HT-29 (cell line): ENCODE measurements around the gene SERTAD3. TPM values are rescaled to one million over a fixed set of nuclear protein-coding genes. Genes with fewer than 3 reads are reported as not detected.
"Not testable (repeated sequence)": the region's sequence is repeated elsewhere in the genome, so short reads cannot be mapped to it uniquely, and the experiment has no call there.

ENCODE experiments used
- DNase-seq: peaks from one replicate; pipeline ENCODE4 v3.0.0-alpha.2; 2015; ENCODE audit warnings: low spot score
- total RNA-seq: library from RNA; depleted of rRNA; stranded (reverse); fragments of >200 nt; shearing (Covaris generic); gene quantifications from 2 replicates; pipeline ENCODE4 v1.2.3, GENCODE V29; 2014; rRNA removed

The SERTAD3 gene, protein sequence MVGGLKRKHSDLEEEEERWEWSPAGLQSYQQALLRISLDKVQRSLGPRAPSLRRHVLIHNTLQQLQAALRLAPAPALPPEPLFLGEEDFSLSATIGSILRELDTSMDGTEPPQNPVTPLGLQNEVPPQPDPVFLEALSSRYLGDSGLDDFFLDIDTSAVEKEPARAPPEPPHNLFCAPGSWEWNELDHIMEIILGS
- 23.4 and 30.6 TPM in 2 replicates for total RNA-seq

DNA sequence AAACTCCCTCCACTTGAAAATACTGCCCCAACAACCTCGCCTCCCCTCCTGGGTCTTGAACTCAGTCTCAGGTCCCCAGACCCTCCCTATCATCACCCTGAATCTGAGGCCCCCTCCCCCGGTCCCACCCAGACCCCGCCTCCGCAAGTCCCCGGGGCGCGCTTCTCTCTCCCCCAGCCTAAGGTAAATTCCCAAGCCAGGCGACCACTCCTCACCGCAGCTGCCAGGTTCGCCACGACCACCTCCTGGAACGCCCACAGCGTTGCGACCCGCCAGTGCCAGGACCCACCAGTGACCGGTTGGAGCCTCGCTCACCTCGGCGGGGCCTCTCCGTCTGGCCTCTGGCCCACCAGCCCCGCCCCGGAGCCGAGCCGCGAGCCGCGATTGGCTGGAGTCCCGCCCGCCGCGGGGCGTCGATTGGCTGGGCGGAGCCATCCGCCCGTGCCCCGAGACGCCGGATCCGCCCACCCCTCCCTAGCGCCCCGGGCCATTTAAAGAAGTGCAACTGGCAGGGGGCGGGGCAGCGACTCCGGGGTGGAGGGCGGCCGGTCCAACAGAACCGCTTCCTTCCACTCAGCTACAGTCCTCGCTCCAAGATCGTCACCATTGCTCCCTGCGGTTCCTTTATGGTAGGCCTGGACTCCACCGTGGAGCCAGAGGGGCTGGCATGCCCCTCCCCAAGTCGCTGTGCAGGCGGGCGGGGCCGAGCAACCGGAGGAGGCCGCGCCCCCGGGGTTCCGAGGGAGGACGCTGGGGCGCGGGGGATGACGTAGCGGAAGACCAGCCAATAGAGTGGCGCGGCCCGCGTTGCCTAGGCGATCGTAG lies at the start of gene SERTAD3:
Gene SERTAD3, minus strand, starts transcription at position 336 of the 825 bp plus-strand sequence. CDS start 2,255 bp downstream, outside the sequence.
- DNase-seq: peak; percentile 99

DNA sequence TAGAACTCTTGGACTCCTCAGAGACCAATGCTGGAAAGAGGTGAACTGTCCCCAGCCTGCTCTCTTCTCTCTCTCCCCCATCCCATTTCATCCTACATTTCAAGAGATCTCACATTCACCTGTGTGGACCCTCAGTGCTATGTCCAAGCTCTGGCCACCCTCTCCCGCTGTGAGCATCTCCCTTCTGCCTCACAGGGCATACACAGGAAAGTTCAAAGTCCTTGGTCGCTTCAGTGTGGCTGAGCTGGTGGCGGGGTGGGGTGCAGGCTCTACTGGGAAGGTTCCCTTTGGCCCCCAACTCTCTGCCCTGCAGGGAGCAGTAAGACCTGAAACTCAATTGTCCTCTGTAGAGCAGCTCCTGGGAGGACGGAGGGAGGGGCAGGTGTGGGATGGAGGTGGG lies 49.6 kb upstream of the SERTAD3 start:
- DNase-seq: no peak

DNA sequence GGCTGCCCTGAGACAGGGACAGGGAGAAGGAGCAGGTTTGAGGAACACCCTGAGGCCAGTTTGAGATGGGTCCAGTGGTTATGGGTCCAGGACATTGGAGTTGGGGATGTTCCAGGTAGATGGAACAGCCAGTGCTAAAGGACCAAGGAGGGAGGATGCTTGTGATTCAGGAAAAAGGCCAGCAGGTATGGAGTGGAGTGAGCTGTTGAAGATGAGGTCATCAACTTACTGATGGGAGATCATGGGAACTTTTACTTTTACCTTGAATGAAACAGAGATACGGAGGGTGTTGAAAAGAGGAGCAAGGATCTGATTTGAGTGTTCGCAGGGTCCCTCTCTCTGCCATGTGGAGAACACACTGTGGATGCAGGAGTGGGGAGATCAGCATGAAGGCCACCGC lies 48.1 kb upstream of the SERTAD3 start:
- DNase-seq: no peak

DNA sequence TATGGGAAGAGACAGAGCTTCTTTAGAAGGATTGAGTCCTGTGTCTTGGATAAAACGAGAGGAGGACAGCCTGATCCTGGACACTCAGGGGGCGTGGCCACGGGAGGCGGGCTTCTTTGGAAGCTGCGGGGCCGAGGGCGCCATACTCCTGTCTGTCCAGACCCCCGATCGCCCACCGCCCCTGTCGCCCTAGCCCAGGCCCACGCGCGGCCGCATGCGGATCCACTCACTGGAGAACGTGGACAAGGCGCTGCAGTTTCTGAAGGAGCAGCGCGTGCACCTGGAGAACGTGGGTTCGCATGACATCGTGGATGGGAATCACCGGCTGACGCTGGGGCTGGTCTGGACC lies 45.7 kb upstream of the SERTAD3 start:
- DNase-seq: no peak

DNA sequence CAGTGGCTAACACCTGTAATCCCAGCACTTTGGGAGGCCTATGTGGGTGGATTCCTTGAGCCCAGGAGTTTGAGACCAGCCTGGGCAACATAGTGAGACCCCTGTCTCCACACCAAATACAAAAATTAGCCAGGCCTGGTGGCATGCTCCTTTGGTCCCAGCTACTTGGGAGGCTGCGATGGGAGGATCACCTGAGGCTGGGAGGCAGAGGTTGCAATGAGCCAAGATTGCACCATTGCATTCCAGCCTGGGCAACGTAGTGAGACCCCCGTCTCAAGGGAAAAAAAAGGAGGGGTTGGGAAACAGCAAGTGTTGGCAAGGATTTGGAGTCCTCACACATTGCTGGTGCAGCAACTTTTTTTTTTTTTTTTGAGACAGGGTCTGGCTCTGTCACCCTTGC lies 41.9 kb upstream of the SERTAD3 start:
- DNase-seq: no peak

DNA sequence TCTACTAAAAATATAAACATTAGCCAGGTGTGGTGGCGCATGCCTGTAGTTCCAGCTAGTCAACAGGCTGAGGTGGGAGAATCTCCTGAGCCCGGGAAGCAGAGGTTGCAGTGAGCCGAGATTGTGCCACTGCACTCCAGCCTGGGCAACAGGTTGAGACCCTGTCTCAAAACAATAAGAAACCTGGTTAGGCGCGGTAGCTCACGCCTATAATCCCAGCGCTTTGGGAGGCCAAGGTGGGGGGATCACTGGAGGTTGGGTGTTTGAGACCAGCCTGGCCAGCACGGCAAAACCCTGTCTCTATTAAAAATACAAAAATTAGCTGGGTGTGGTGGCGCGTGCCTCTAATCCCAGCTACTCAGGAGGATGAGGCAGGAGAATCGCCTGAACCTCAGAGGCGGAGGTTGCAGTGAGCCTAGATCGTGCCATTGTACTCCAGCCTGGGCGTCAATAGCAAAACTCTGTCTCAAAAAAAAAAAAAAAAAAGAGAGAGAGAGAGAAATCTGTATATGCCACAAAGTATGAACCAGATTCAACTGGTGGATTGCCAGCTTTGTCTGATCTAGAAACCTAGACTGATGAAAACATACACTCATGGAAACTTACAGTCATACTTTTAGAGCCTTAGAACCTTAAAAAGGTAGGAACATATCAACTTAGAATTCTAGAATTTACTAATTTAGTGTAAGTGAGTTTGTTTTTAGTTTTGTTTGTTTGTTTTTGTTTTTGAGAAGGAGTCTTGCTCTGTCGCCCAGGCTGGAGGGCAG lies 31.9 kb upstream of the SERTAD3 start:
- DNase-seq: not testable (repeated sequence)

DNA sequence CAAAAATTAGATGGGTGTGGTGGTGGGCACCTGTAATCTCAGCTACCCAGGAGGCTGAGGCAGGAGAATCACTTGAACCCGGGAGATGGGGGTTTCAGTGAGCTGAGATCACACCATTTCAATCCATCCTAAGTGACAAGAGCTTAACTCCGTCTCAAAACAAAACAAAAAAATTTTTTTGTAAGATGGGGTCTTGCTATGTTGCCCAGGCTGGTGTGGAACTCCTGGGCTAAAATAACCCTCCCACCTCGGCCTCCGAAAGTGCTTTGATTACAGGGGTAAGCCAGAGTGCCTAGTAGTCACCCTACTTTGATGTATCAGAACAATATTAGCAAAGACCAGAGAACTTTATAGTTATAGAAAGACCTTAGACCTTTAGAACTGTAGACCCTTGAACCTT lies 30.6 kb upstream of the SERTAD3 start:
- DNase-seq: no peak

DNA sequence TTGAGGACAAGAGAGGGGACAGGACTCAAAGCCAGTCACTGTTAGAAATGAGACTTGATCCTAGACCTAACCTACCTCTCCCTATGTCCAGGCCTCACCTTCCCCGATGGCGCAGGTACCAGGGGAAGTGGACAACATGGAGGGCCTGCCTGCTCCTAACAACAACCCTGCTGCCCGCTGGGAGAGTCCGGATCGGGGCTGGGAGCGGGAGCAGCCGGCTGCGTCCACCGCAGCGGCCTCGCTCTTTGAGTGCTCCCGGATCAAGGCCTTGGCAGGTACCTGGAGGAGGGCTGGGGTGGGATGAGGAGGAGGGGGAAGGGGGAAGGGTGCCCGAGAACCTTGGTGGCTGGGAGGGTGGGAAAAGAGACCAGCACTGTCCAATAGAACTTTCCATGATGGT lies 28.4 kb upstream of the SERTAD3 start:
- no peak for DNase-seq

DNA sequence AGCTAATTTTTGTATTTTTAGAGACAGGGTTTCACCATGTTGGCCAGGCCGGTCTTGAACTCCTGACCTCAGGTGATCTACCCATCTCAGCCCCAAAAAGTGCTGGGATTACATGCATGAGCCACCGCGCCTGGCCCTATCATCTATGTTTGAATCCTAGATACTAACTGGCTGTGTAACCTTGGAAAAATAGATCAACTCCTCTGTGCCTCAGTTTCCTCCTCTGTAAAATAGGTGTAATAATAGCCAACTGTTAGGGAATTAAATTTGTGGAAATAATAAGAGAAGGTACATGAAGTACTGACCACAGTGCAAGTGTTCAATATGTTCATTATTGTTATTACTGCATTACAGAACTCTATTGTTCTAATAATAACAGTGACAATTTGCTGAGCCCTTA lies 27.0 kb upstream of the SERTAD3 start:
- no peak for DNase-seq

DNA sequence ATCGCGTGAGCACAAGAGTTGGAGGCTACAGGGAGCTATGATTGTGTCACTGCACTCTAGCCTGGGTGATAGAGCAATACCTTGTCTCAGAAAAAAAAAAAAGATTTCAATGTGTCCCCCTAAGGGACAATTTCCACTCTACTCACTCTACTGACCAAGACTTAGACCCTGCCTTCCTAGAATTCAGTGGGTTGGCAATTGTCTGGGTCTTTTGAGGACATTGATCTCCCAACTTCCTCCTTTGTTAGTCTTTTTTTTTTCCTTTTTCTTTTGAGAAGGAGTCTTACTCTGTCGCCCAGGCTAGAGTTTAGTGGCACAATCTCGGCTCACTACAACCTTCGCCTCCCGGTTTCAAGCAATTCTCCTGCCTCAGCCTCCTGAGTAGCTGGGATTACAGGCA lies 24.9 kb upstream of the SERTAD3 start:
- DNase-seq: no peak

DNA sequence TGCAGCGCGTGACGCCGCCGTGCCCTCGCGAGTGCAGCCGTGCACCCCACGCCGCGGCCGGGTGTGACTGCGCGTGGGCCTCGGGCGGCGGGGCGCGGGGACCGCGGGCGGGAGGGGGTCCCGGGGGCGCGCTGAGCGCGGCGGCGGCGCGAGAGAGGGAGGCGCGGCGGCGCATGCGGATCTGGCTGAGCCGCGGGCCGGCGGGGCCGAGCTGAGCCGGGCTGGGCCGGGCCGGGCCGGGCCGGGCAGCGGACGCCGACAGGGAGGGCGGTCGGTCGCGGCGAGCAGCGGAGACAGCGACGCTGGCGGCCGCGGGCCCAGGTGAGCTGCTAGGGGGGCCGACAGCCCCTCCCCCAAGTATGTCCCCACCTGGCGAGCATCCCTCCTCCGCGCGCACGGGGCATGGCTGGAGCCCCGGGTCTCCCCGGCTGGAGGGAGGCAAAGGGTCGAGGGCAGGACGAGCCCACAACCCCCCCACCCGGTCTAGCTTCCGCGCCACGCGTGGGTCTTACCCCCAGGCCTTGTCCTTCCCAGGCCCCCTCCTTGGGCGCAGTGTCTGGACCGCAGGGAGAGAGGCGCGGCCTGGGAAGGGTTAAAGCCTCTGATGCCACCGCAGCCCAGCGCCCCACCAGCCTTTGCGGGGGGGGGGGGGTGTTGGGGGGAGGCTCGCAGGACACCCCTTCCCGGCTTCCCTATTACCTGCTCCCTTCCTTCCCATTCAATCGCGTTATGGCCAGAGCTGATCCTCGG lies 23.0 kb upstream of the SERTAD3 start, which contains the start of gene SPTBN4:
Gene SPTBN4, plus strand, starts transcription at position 17 of the 750 bp plus-strand sequence. CDS start 5,621 bp downstream, outside the sequence.
- DNase-seq: no peak

DNA sequence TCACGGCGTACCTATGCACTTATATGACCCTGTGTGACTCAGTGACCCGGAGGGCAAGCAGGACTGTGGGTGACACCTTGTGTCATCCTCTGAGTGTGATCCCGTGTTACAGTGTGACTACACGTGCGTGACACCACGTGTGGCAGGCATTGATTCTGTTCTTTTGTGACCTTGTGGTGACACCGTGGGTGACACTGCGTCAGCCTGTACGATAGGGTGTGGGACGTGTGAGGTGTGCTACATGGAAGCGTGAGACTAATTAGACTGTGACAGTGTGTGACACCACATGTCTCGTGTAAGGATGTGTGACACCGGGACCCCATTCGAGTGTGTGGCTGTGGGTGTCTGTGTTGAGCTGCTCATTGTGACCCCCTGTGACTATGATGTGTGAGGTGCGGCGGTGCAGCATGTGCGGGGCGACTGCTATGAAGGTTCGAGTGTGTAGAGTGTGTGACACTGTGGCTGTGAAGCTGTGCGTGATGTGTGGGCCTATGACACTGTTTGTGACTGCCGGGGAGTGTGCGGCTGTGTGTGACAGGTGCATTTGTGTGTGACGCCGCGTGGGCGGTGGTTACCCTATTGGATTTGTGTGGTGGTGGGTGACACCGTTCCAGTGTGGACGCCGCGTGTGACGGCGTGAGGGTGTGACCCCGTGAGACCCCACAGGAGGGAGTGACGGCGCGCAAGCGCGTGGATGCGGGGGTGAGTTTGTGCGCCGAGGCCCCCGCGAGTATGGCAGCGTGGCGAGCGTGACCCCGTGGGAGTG lies 22.3 kb upstream of the SERTAD3 start:
- no peak for DNase-seq

DNA sequence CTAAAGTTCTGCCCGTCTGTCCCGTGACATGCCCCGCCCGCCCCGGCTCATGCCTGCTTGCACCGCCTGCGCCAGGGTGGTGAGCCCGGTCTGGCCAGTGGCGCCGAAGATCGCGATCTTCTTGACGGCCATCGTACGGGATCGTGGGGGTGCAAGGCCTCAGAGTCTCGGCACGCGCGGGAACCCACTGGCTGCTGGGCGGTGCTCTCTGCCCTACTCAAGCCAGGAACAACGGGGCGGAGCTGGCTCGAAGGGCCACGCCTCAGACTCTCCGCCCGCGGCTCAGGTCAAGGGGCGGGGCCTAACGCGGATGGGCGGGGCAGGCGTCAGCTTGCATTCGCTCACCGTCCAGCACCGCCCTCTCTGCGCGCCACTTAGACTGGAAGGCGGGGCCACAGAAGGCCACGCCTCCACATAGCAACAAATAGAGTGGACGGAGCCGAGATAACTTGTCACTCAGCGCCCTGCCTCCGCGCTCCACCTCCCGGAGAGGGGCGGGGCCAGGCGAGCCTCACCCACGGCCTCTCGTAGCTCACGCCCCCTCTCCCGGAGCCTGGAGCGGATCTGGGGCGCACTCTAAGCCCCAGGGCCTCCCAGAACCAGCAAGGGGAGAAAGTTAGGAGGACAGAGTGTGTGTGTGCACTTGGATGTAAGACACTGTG lies 21.6 kb upstream of the SERTAD3 start, which contains the start of gene BLVRB:
Gene BLVRB, minus strand, starts transcription at position 189 of the 662 bp plus-strand sequence. Its CDS starts 57 bp downstream, at position 132.
- DNase-seq: peak; percentile 100

DNA sequence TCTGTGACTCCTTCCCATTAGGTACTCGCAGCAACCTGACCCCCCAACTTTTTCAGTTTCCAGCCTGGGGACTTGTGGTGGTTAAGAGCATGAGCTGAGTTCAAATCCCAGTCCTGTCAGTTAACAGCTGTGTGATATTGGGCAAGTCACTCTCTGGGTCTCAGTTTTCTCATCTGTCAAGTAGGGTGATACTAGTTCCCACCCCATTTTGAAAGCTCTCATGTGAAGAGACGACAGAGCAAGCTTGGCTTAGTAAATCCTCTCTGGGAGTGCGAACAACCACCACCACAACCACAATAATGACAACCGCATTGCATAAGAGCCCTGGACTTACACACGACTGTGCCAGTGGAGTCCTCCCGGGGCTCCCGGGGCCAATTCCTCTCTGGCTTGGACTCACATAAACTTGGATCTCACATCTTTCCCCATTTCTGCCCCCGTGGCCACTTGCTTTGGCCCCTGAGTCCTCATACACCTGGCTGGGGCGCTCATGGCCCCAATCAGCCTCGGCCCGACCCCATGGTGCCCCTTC lies 21.0 kb upstream of the SERTAD3 start:
- peak; percentile 72 for DNase-seq

DNA sequence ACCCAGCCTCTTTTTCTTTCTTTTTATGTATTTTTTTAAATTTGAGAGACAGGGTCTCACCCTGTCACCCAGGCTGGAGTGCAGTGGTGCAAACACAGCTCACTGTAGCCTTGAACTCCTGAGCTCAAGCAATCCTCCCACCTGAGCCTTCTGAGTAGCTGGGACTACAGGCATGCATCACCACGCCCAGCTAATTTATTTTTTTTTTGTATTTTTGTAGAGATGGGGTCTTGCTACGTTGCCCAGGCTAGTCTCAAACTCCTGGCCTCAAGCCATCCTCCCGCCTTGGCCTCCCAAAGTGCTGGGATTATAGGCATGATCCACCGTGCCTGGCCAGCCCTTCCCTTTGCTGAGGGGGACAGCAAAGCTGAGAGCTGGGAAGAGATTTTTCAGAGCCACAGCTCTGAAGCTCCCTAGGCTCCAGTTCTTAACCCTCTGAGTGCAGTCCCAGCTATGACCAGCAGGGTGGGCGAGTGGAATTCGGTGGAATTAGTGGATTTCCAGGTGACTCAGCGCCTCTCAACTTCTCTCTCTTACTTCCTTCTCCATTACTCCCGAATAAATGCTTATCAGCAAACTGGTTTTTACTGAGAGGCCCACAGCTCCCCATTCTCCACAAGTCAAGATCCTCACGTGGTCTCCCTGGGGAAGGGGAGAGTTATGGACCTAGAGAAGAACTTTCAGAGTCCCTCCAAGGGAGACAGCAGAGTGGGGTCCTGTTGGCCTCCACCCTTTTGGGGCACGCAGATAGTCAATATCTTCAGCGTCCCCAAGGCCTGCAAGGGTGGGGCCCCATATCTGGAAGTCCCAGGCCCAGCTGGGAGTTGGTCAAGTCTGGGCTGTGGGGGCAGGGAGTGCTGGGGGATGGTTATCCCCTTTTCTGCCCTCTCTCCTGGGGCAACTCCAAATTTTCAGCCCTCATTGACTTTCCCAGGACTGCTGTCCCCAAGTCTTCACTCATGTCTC lies 20.2 kb upstream of the SERTAD3 start:
- peak; percentile 99 for DNase-seq

DNA sequence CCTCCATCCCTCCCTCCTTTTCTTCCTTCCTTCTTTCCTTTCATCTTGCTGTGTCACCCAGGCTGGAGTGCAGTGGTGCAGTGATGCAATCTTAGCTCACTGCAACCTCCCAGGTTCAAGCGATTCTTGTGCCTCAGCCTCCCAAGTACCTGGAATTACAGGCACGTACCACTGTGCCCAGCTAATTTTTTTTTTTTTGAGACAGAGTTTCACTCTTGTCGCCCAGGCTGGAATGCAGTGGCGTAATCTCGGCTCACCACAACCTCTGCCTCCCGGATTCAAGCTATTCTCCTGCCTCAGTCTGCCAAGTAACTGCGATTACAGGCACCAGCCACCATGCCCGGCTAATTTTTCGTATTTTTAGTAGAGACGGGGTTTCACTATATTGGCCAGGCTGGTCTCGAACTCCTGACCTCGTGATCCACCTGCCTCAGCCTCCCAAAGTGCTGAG lies 19.5 kb upstream of the SERTAD3 start:
- DNase-seq: not testable (repeated sequence)

DNA sequence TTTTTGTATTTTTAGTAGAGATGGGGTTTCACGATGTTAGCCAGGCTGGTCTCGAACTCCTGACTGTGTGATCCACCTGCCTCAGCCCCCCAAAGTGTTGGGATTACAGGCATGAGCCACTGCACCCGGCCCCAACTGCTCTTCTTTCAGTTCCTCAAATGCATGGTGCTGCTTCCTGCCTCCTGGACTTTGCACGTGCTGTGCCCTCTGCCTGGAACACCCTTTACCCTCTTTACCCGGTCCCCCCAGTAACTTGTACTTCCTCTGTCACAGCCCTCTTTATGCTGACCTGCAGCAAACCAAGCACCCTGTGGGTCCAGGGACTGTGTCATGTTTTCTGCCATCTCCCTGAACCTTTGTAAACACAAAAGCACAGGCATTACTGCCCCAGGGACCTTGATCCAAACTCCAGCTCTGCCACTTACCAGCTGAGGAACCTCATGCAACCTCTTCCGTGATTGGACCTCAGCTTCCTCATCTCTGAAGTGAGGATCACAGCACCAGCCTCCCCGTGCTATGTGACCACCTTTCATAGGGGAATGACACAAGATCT lies 17.6 kb upstream of the SERTAD3 start:
- DNase-seq: no peak

DNA sequence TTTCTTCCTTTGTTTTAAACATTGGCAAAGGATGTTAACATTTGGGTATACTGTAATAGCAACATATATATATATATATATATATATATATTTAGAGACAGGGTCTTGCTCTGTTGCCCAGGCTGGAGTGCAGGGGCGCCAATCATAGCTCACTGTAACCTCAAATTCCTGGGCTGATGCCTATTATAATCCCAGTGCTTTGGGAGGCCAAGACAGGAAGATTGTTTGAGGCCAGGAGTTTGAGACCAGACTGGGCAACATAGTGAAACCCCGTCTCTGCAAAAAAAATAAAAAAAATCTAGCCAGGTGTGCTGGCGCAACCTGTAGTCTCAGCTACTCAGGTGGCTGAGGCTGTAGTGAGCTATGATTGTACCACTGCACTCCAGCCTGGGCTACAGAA lies 16.1 kb upstream of the SERTAD3 start:
- DNase-seq: no peak
